ENCODE measurements around the gene RSU1.

RSU1 gene

DNA sequence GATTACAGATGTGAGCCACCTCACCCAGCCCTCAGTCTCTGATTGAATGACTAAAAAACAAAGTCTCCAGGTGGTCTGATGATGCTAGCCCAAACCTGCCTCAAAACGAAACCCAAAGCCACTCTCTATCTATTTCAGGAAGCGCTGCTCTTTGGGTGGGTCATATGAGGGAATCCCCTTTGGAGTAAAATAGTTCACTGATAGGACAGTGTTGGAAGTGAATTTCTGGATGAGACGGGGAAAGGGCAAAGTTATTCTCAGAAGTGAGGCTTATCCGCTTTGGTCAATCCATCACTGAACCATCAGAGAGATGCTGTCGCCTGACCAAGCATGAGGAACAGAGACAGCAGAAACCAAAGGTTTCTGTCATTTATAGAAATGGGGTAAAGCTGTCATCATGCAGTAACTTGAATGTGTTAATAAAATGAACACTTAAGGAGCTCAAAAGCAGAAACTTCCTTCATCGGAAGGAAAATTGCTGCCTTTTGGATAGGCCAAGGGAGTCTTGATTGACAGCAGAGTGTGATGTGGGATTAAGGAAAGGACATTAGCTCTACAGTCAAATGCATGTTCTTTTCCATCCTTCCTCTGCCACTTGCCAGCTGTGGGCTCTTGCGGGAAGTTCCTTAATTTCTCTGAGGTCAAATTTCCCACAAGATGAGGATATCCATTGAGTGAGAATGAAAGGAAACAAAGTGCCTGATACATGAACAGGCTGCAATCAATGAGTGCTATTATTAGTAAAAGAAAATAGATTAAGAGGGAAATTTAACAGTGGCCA is 230.7 kb downstream of the RSU1 start:
- no peak for DNase-seq

DNA sequence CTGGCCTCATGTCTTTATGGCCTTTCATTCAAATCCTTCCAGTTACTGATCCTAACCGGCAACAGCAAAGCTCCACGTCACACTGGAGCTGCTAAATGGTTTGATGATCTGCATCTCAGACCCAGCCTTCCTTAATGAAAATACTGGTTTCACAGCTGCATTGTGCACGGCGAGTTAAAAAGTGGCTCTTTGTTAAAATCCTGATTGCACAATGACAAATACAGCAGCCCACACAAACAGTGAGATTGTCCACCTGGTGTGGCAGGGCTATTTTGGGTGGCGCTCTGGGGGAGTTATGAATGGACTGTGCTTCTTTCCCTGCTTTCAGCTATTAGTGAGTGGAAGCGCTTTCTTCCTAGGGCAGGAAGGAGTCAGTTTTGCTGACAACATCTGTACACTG is 232.1 kb downstream of the RSU1 start:
- no peak for DNase-seq

DNA sequence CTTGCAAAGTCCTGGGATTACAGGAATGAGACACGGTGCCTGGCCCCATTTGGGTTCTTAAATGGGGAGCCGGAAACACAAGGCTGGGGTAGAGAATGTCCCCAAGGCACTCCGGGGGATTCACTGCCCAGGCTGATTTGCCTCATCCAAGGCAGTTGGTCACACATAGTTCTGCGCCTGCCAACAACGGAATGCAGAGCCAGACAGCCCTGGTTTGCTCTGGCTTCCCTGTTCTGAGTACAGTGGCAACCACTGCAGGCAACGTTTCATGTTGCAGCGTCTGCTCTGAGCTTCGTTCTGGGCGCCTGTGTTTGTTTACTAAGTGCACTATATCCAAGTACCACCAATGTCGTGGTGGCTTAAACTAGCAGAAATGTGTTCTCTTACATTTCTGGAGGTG is 233.8 kb downstream of the RSU1 start:
- DNase-seq = no peak

DNA sequence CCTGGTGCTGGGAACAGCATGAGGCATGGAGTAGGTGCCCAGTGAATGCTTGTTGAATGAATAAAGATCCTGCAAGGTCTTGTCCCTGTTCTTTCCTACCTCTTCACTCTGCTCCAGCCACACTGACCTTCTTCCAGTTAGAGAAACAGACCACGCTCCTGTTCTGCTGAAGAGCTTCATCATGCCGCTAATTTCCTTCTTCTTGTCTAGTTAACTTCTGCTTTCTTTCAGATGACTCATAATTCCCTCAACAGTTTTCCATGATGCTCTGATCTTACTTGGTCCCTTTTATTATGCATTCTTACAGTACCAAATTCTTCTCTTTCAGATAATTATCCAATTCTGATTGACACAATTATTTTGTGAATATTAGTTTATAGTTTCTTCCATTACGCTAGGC is 236.0 kb downstream of the RSU1 start:
- no peak for DNase-seq

DNA sequence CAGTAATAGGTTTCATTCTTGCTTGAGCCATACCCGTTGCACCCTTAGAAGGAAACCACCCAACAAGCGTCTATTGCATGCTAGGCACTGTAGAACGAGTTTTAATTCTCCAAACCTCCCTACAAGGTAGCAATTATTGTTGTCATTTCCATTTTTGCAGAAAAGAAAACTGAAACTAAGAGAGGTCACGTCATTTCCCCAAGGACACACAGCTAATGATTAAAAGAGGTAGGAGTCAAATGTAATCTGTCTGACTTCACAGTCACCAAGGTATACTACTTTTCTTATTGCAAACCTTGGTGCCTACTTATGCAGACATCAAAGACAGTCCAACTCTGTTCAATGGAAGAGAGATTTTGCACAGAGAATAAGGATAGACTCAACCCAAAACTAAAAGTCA is 246.5 kb downstream of the RSU1 start:
- no peak for DNase-seq

DNA sequence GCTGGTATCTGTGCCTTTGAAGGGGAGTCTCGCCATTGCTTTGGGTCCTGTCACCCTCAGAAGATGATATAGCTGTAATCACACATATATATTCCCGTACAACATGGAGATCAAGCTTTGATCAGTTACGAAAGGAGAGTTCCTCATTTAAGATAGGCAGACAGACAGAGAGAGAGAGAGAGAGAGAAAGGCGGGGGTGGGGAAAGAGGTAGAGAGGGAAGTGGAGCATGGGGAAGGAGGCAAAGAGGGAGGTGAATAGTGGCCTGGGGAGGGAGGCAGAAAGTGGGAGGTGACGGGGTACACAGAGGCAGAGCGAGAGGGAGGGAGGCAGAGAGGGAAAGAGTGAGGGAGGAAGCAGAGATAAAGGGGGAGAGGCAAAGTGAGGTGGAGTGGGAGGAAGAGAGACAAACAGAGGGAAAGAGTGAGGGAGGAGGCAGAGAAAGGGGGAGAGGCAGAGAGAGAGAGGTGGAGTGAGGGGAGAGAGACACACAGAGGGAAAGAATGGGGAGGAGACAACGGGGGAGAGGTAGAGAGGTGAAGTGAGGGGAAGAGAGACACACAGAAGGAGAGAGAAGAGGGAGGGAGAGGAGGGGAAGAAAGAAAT is 250.9 kb downstream of the RSU1 start:
- peak; percentile 6 for DNase-seq

DNA sequence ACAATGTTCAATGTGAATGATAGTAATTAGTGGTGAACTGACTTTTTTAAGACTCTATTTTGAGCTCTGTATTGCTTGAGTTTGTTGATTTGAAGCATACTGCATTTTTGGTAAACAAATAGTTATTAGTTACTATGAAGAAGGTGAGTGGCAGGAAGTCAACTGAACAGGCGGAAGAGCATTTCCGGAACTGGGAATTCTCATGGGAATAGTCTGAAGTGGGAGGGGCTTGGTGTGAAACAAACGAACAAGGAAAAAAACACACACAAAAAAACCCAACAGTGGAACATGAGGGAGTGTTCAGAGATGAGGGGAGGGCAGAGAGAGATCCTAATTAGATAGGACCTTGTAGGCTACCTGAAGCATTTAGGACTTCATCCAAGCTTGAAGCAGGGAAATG is 251.6 kb downstream of the RSU1 start:
- no peak for DNase-seq

DNA sequence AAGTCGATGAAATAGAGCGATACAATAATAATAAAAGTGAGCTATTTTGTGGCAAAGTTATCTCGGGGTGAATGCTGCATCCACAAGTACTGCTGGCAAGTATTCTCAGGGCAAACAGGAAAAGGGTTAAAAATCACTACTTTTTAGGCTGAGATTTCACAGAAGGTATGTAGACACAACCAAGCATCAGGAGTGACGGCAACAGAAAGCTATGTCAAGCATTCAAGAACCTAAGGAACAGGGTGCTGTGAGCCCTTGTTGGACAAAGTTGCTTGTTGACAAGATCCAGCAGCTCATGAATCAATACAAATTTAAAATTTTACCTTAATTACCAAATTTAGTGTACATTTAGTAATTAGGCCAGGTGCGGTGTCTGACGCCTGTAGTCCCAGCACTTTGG is 254.3 kb downstream of the RSU1 start:
- no peak for DNase-seq

DNA sequence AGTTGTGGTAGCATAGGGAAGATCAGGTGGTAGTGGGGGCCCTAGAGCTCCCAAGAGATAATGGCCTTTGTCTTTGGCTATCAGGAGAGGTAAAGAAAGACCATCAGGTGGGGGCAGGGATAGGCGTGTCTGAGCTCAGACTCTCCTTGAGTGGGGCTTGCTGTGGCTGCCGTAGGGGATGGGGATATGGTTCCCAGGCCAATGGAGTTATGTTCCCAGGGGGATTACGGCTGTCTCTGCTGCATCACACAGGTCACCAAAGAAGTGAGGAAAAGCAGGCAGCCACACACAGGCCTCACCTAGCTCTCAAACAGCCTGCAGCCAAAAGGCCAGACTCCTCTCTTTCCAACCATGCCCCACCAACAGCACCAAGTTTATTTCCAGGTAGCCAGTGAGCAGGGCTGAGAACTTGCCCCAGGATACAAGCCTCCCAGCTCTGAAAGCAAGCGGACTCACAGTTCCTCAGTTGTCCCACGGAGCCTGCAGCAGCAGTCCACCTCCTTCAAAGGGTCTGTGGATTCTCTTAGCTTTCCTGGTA is 257.9 kb downstream of the RSU1 start:
- DNase-seq = no peak

DNA sequence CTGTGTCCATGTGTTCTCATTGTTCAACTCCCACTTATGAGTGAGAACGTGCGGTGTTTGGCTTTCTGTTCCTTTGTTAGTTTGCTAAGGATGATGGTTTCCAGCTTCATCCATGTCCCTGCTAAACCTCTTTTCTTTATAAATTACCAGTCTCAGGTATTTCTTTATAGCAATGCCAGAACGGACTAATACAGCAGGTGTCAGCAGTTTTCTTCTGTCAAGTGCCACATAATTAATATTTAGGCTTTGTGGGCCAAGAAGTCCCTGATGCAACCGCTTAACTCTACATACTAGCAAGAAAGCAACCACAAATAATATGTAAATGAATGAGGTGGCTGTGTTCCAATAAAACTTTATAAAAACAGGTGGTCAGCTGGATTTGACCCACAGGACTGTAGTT is 269.3 kb downstream of the RSU1 start:
- DNase-seq = no peak

DNA sequence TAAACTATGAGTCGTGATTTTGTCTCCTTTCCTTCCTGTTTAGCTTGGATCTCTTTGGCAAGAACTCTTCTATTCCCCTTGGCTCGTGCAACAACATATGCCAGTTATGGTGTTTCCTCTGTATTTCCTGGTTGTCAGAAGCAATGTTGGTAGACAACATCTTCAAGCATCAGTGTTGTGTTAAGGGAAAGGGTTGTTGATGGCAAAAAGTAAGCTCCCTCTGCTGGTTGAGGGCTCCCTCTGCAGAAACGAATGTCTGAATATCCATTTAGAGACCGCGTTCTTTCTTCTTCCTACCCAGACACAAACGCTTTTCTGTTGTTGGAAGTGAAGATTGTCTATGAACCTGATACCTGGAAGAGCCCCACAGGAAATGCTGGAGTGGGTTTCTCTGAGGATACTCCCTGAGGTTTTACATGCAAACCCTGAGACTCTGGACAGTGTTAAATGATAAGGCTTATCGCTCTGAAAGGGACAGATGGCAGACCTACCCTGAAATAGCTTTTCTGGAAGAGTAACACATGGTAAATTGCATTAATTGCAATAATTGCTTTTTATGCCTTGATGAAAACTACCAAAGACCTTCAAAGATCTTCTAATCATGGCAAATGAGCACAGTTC is 272.0 kb downstream of the RSU1 start:
- DNase-seq = peak; percentile 74

DNA sequence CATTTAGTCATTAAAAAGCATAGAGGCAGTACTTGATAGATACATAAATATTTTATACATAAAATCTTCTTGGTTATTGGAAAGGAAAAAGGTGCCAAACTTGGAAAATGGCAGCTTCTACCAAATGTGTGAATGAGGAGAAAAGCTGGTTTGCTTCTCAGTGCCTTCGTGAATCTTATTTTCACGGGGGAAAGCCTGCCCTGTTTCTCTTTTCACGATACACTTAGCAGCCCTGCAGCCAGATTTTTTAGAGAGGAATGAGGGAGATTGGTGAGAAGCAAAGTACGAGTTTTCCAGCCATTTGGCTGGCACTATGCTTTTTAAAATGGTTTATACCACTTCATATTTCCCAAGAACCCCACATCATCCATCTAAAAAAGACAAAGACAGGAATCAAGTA is 272.6 kb downstream of the RSU1 start:
- DNase-seq = no peak

DNA sequence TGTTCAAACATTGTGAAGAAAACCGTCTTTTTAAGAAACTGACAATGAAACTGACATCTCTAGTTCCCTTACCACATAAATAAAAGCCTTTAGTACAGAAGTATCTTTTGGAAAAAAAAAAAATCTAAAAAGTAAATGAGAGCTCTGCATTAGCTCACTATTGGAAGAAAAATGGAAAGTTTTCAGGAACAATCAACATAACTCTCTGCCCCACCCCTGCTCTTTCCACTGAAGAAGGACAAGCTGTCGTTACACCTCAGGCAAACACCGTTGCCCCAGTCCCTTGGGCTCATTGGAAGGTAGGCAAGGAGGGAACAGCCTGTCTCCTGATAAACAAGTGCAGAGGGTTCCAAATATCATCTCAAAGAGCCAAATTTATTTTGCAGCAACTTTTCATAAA is 273.1 kb downstream of the RSU1 start:
- no peak for DNase-seq

All from hematopoietic multipotent progenitor cell treated with erythropoietin and hydrocortisone succinate and interleukin-3 and kit ligand, for 6 days (in vitro differentiated cells).